H9 (cell line): ENCODE measurements around the gene MRPL23. TPM values are rescaled to one million over a fixed set of nuclear protein-coding genes. Genes with fewer than 3 reads are reported as not detected.

Experiments
- DNase-seq: peaks from one replicate; pipeline ENCODE4 v3.0.0-alpha.2; 2017
- H2AFZ ChIP-seq: one replicate; pipeline ENCODE4 v1.6.1; 2013; ENCODE audit warnings: mild to moderate bottlenecking, low read length, control low read depth, moderate library complexity
- H2AK5ac ChIP-seq: 2 replicates; pipeline ENCODE4 v1.6.1; 2013; ENCODE audit warnings: low read length, control low read depth, mixed read lengths; ENCODE audit not compliant: insufficient read length
- H2BK120ac ChIP-seq: one replicate; pipeline ENCODE4 v1.6.1; 2013; ENCODE audit warnings: low read depth, mild to moderate bottlenecking, low read length, control low read depth, inconsistent platforms; ENCODE audit not compliant: poor library complexity, severe bottlenecking
- H2BK12ac ChIP-seq: 2 replicates; pipeline ENCODE4 v1.6.1; 2013; ENCODE audit warnings: low read length, control low read depth, mixed read lengths, low read depth; ENCODE audit not compliant: insufficient read length
- H2BK15ac ChIP-seq: 2 replicates; pipeline ENCODE4 v1.6.1; 2013; ENCODE audit warnings: low read depth, low read length, control low read depth
- H2BK20ac ChIP-seq: one replicate; pipeline ENCODE4 v1.6.1; 2013; ENCODE audit warnings: low read depth, mild to moderate bottlenecking, low read length, control low read depth, inconsistent platforms; ENCODE audit not compliant: poor library complexity, severe bottlenecking
- H2BK5ac ChIP-seq: 2 replicates; pipeline ENCODE4 v1.6.1; 2013; ENCODE audit warnings: low read length, control low read depth, mixed read lengths; ENCODE audit not compliant: insufficient read length
- H3K14ac ChIP-seq: 2 replicates; pipeline ENCODE4 v1.6.1; 2013; ENCODE audit warnings: low read length, control low read depth; ENCODE audit not compliant: insufficient read depth
- H3K18ac ChIP-seq: 2 replicates; pipeline ENCODE4 v1.6.1; 2013; ENCODE audit warnings: low read depth, mild to moderate bottlenecking, mixed read lengths, low read length, control low read depth; ENCODE audit not compliant: insufficient read length
- H3K23ac ChIP-seq: 2 replicates; pipeline ENCODE4 v1.6.1; 2013; ENCODE audit warnings: low read length, control low read depth, mixed read lengths, low read depth; ENCODE audit not compliant: insufficient read length
- H3K23me2 ChIP-seq: 2 replicates; pipeline ENCODE4 v1.6.1; 2013; ENCODE audit warnings: low read depth, mild to moderate bottlenecking, mixed read lengths, low read length, control low read depth; ENCODE audit not compliant: insufficient read length, poor library complexity, severe bottlenecking
- H3K27ac ChIP-seq: 2 replicates; pipeline ENCODE4 v1.5.1; 2013; ENCODE audit warnings: low read length, control low read depth, mixed read lengths, low read depth; ENCODE audit not compliant: insufficient read length
- H3K27me3 ChIP-seq: 2 replicates; pipeline ENCODE4 v1.6.1; 2013; ENCODE audit warnings: low read length, control low read depth, inconsistent platforms; ENCODE audit not compliant: insufficient read depth
- H3K4ac ChIP-seq: 2 replicates; pipeline ENCODE4 v1.6.1; 2013; ENCODE audit warnings: low read depth, mild to moderate bottlenecking, control low read depth, inconsistent platforms, low read length, moderate library complexity
- H3K4me1 ChIP-seq: 2 replicates; pipeline ENCODE4 v1.6.1; 2013; ENCODE audit warnings: low read length, control low read depth, inconsistent platforms; ENCODE audit not compliant: insufficient read depth
- H3K4me2 ChIP-seq: 2 replicates; pipeline ENCODE4 v1.6.1; 2013; ENCODE audit warnings: low read length, control low read depth, mixed read lengths; ENCODE audit not compliant: insufficient read length, insufficient read depth
- H3K56ac ChIP-seq: 2 replicates; pipeline ENCODE4 v1.6.1; 2013; ENCODE audit warnings: low read depth, mild to moderate bottlenecking, mixed read lengths, low read length, control low read depth; ENCODE audit not compliant: insufficient read length
- H3K79me1 ChIP-seq: 2 replicates; pipeline ENCODE4 v1.6.1; 2013; ENCODE audit warnings: low read depth, mild to moderate bottlenecking, moderate library complexity, low read length, control low read depth, inconsistent platforms; ENCODE audit not compliant: insufficient read depth, poor library complexity, severe bottlenecking
- H3K79me2 ChIP-seq: 2 replicates; pipeline ENCODE4 v1.6.1; 2013; ENCODE audit warnings: low read length, control low read depth, inconsistent platforms; ENCODE audit not compliant: insufficient read depth
- H3K9ac ChIP-seq: 2 replicates; pipeline ENCODE4 v1.6.1; 2013; ENCODE audit warnings: low read length, control low read depth, mixed read lengths; ENCODE audit not compliant: insufficient read length; ENCODE audit errors: extremely low read depth
- H3K9me3 ChIP-seq: one replicate; pipeline ENCODE4 v1.6.1; 2013; ENCODE audit warnings: low read depth, low read length, inconsistent platforms; ENCODE audit not compliant: control insufficient read depth
- H3T11ph ChIP-seq: one replicate; pipeline ENCODE4 v1.6.1; 2013; ENCODE audit warnings: mild to moderate bottlenecking, low read length, control low read depth, inconsistent platforms
- H4K20me1 ChIP-seq: one replicate; pipeline ENCODE4 v1.6.1; 2013; ENCODE audit not compliant: control insufficient read depth, insufficient read length, insufficient read depth
- H4K5ac ChIP-seq: 2 replicates; pipeline ENCODE4 v1.6.1; 2013; ENCODE audit warnings: low read depth, mild to moderate bottlenecking, mixed read lengths, low read length, control low read depth; ENCODE audit not compliant: insufficient read length
- H4K8ac ChIP-seq: replicated peaks from 2 replicates; pipeline ENCODE4 v1.6.1; 2013; ENCODE audit warnings: low read length, control low read depth, mixed read lengths, low read depth; ENCODE audit not compliant: insufficient read length
- H4K91ac ChIP-seq: 2 replicates; pipeline ENCODE4 v1.6.1; 2013; ENCODE audit warnings: low read depth, mild to moderate bottlenecking, moderate library complexity, mixed read lengths, low read length, control low read depth; ENCODE audit not compliant: insufficient read length
- H3K27ac Mint-ChIP-seq, 3 experiments: 2 replicates in 2 of 3; 3 replicates in 1 of 3; pipeline ENCODE4 v1.8.0; 2020 to 2021; ENCODE audit warnings: mixed read lengths in 3 of 3, mild to moderate bottlenecking in 1 of 3, moderate library complexity in 1 of 3
- H3K27me3 Mint-ChIP-seq: 2 replicates; pipeline ENCODE4 v1.8.0; 2021; ENCODE audit warnings: low read depth, mild to moderate bottlenecking, moderate library complexity, mixed read lengths
- H3K36me3 Mint-ChIP-seq, 3 experiments: 2 replicates in 2 of 3; 3 replicates in 1 of 3; pipeline ENCODE4 v1.8.0; 2020 to 2021; ENCODE audit warnings: low read depth in 3 of 3, mixed read lengths in 3 of 3; ENCODE audit not compliant: insufficient read depth in 1 of 3
- H3K4me1 Mint-ChIP-seq, 2 experiments: 2 replicates each; pipeline ENCODE4 v1.8.0; 2020; ENCODE audit warnings: mixed read lengths in 2 of 2
- H3K4me3 Mint-ChIP-seq, 2 experiments: 2 replicates in 1 of 2; 3 replicates in 1 of 2; pipeline ENCODE4 v1.8.0; 2020 to 2021; ENCODE audit warnings: mild to moderate bottlenecking in 2 of 2, mixed read lengths in 2 of 2, moderate library complexity in 1 of 2
- H3K9me3 Mint-ChIP-seq, 2 experiments: 2 replicates in 1 of 2; 3 replicates in 1 of 2; pipeline ENCODE4 v1.8.0; 2020; ENCODE audit warnings: mild to moderate bottlenecking in 2 of 2, mixed read lengths in 2 of 2, moderate library complexity in 1 of 2
- WGBS: extraction: QIAGEN DNeasy Blood & Tissue Kit; methylation state at CpG from one replicate; pipeline ENCODE4 v1.1.7; 2013; ENCODE audit warnings: missing lambda C conversion rate, low lambda C conversion rate, mixed read lengths; ENCODE audit not compliant: insufficient read length; ENCODE audit errors: extremely low coverage; 5-methylcytosine and 5-hydroxymethylcytosine counted together
- total RNA-seq: library from RNA; stranded (reverse); gene quantifications from 2 replicates; pipeline ENCODE4 v1.2.1, GENCODE V29; 2021
- TF ChIP-seq, protein P1 (sequence below): fragments of 200-600 bp; sonication (generic); conservative IDR thresholded peaks from 3 replicates; pipeline ENCODE4 v1.8.0; 2021; ENCODE audit warnings: antibody characterized with exemption, mild to moderate bottlenecking

The MRPL23 gene
- total RNA-seq, 1 experiment from 2014 or later: 67.3 TPM

DNA sequence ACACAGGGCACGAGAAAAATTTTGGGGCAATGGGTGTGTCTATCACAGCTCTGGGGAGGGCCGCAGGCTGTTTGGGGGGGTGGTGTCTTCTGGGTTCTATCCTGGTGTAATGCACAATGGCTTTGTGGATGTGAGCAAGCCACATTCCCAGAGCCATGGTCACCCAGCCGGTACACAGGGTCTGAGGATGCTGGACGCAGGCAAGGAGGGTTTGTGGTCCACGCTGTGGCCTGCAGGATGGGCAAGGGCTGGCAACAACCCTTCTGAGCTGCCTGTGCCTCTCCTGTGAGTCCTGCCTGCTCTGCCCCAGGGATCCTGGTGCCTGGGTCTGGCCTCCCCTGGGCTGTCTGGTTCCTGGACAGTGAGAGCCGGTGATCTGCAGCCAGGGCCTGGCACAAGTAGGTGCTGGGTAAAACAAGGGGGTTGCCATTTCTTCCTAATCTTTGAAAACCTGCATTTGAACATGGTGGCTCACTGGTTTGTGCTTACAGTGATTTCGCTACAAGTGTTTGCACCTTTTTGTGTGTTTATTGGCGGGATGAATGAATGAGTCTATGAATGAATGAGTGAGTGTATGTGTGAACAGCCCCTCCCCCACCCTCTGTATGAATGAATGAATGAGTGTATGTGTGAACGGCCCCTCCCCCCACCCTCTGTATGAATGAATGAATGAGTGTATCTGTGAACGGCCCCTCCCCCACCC lies 4.4 kb upstream of the MRPL23 start:
- Histone ChIP-seq H2BK5ac (no peak overlapping the region), H3T11ph (no peak overlapping the region), H3K79me1 (no peaks in the 10 kb centered on the region), H2BK12ac (no peak overlapping the region), H3K4me1 (no peaks in the 10 kb centered on the region), H4K20me1 (no peaks in the 10 kb centered on the region), H3K27ac (no peak overlapping the region), H3K56ac (no peak overlapping the region), H3K23me2 (no peaks in the 10 kb centered on the region), H3K4me2 (no peak overlapping the region), H2BK20ac (no peak overlapping the region), H3K23ac (no peak overlapping the region), H2BK120ac (no peak overlapping the region), H3K18ac (no peak overlapping the region), H3K9me3 (no peaks in the 10 kb centered on the region), H4K91ac (no peak overlapping the region), H2AK5ac (no peak overlapping the region), H3K14ac (no peak overlapping the region), H4K8ac (no peak overlapping the region), H2BK15ac (no peak overlapping the region), H2AFZ (no peak overlapping the region), H3K27me3 (no peaks in the 10 kb centered on the region), H3K4ac (no peak overlapping the region), H3K9ac (no peak overlapping the region), H3K79me2 (no peaks in the 10 kb centered on the region), H4K5ac (no peak overlapping the region)
- H3K4me3 Mint-ChIP-seq: peak overlapping the region in 1 of 2 experiments; percentile 14; a peak in 1 of 5 replicates
- H3K36me3 Mint-ChIP-seq: no peaks in the 10 kb centered on the region
- no CpG with 5 or more reads among the region's 10 CpGs for WGBS
- H3K4me1 Mint-ChIP-seq: peaks cover 0 to 16% of the 10 kb centered on the region in 2 experiments; a peak in 2 of 4 replicates
- H3K27ac Mint-ChIP-seq: peak overlapping the region in 1 of 3 experiments; percentile 59; a peak in 1 of 7 replicates
- H3K27me3 Mint-ChIP-seq: peaks cover 13% of the 10 kb centered on the region
- H3K9me3 Mint-ChIP-seq: no peaks in the 10 kb centered on the region; a peak in 1 of 5 replicates
- DNase-seq: no peak
- TF ChIP-seq, protein P1, sequence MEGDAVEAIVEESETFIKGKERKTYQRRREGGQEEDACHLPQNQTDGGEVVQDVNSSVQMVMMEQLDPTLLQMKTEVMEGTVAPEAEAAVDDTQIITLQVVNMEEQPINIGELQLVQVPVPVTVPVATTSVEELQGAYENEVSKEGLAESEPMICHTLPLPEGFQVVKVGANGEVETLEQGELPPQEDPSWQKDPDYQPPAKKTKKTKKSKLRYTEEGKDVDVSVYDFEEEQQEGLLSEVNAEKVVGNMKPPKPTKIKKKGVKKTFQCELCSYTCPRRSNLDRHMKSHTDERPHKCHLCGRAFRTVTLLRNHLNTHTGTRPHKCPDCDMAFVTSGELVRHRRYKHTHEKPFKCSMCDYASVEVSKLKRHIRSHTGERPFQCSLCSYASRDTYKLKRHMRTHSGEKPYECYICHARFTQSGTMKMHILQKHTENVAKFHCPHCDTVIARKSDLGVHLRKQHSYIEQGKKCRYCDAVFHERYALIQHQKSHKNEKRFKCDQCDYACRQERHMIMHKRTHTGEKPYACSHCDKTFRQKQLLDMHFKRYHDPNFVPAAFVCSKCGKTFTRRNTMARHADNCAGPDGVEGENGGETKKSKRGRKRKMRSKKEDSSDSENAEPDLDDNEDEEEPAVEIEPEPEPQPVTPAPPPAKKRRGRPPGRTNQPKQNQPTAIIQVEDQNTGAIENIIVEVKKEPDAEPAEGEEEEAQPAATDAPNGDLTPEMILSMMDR: no peak
